MM.1S (cell line): ENCODE data around the gene TBX2.

ENCODE experiments used
- EZH2 ChIP-seq: fragments of 300-600 bp; sonication (generic); optimal IDR thresholded peaks from 2 replicates; pipeline ENCODE3; 2017; ENCODE audit warnings: low read depth, mild to moderate bottlenecking, antibody characterized with exemption, low read length, mixed read lengths
- TF ChIP-seq, protein P1 (sequence below): fragments of 300-600 bp; sonication (generic); IDR thresholded peaks from 2 replicates; pipeline ENCODE4 v1.5.1; 2016; ENCODE audit warnings: antibody characterized with exemption, low read length, mixed read lengths

DNA sequence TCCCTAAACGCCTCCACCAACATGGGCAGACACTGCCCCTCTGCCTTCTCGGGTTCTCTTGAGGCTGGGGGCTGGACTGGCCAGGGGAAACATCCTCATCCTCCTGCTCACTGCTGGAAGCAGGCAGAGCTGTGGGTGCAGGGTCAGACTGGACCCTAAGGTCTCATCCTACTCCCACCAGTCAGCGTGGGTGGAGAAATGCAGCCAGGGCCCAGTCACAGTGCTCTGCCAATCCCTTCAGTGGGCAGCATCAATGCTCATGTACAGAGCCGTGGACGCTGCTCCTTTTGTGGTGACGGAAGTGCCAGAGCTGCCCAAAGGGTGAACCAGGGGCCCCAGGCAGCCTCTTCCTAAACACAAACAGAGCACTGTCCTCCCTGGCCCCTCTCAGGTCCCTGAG is 13.4 kb upstream of the TBX2 start:
- TF ChIP-seq, protein P1, sequence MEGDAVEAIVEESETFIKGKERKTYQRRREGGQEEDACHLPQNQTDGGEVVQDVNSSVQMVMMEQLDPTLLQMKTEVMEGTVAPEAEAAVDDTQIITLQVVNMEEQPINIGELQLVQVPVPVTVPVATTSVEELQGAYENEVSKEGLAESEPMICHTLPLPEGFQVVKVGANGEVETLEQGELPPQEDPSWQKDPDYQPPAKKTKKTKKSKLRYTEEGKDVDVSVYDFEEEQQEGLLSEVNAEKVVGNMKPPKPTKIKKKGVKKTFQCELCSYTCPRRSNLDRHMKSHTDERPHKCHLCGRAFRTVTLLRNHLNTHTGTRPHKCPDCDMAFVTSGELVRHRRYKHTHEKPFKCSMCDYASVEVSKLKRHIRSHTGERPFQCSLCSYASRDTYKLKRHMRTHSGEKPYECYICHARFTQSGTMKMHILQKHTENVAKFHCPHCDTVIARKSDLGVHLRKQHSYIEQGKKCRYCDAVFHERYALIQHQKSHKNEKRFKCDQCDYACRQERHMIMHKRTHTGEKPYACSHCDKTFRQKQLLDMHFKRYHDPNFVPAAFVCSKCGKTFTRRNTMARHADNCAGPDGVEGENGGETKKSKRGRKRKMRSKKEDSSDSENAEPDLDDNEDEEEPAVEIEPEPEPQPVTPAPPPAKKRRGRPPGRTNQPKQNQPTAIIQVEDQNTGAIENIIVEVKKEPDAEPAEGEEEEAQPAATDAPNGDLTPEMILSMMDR = no peak
- TF ChIP-seq EZH2 = no peak
